ENCODE data around the gene STRADA.

Gene STRADA

DNA sequence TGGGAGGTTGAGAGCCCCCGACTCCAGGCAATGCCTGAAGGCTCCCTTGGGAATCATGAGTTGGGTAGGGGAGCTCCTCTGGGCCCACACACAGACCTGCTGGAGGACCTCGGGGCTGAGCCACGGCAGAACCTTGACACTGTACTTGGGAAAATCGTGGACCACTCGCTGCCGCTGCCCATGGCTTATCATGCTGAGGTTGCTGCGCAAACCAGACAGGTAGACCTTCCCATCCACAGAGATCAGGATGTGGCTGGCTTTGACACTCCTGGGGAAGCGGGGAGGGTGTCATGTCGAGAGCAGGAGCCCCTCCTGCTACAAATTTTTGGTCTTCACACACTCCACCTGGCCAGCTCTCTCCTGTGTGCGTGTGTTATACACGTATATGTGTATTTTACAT, 34.4 kb downstream of the STRADA start:
- DNase-seq (ENCODE audit: low spot score), result no peak
- in situ Hi-C loops (cut with MboI; ENCODE audit: low pct_unique_long_range_greater_than_20kb, low sequenced_read_pairs, unreplicated experiment), result no loop called here
- TF ChIP-seq, protein P1, sequence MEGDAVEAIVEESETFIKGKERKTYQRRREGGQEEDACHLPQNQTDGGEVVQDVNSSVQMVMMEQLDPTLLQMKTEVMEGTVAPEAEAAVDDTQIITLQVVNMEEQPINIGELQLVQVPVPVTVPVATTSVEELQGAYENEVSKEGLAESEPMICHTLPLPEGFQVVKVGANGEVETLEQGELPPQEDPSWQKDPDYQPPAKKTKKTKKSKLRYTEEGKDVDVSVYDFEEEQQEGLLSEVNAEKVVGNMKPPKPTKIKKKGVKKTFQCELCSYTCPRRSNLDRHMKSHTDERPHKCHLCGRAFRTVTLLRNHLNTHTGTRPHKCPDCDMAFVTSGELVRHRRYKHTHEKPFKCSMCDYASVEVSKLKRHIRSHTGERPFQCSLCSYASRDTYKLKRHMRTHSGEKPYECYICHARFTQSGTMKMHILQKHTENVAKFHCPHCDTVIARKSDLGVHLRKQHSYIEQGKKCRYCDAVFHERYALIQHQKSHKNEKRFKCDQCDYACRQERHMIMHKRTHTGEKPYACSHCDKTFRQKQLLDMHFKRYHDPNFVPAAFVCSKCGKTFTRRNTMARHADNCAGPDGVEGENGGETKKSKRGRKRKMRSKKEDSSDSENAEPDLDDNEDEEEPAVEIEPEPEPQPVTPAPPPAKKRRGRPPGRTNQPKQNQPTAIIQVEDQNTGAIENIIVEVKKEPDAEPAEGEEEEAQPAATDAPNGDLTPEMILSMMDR (IDR thresholded peaks at IDR 0.05; ENCODE audit: extremely low read depth, insufficient read depth, missing control alignments), result no peak

DNA sequence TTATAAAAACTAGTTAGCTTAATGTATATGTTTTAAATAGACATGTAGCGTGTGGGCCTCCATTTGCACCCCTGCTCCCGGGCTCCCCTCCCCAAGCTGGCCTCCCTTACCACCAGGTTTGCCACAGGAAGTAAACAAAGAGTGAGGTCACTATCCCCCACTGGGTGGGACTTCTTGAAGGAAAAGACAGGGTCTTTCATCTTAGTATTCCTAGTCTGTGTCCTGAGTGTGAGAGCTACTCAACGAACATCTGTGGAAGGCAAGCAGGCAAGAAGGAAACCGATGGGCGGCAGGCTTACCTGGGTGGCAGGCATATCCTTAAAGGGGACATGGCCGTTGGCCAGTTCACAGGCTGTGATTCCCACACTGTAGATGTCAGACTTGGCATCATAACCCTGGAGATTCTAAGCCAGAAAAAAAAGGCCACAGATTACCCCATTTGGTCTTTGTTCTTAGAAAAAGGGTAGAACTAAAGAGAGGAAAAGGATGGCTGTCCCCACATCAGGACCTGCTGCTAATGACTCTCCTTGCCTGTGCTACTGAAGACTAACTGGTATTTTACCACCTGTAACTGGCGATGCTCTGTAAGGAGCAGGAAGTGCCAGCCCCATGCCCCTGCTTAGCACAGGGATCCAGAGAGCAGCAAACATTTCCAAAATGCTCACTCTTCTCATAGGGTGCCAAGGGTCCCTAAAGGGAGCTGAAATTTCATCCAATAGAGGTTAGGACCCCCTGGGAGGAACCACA, 35.1 kb downstream of the STRADA start:
- DNase-seq (ENCODE audit: low spot score), result no peak

DNA sequence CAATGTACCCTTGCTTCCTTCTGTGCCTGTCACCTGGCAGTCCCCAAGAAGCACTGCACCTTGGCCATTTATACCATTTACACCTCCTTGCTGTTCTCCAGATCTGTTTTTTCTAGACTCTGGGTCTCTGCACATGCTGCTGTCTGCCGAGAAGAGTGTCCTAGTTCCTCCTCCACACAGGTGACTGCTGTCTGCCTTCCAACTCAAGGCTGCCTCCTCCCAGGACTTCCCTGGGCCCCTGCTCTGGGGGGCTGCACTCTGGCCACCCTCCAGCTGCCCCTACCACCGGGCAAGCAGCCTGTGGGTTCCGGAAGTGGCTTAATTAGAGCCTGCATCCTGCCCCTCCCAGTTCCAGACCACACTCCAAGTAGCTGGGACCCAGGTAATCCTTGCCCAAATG, 35.9 kb downstream of the STRADA start:
- TF ChIP-seq, protein P1 (IDR thresholded peaks at IDR 0.05; ENCODE audit: extremely low read depth, insufficient read depth, missing control alignments), result no peak
- in situ Hi-C loops (cut with MboI; ENCODE audit: low pct_unique_long_range_greater_than_20kb, low sequenced_read_pairs, unreplicated experiment), result no loop called here
- DNase-seq (ENCODE audit: low spot score), result no peak

More for the DNA sequence above, 35.1 kb downstream of the STRADA start:
- in situ Hi-C loops (cut with MboI; ENCODE audit: low pct_unique_long_range_greater_than_20kb, low sequenced_read_pairs, unreplicated experiment), result no loop called here
- TF ChIP-seq, protein P1 (IDR thresholded peaks at IDR 0.05; ENCODE audit: extremely low read depth, insufficient read depth, missing control alignments), result no peak

DNA sequence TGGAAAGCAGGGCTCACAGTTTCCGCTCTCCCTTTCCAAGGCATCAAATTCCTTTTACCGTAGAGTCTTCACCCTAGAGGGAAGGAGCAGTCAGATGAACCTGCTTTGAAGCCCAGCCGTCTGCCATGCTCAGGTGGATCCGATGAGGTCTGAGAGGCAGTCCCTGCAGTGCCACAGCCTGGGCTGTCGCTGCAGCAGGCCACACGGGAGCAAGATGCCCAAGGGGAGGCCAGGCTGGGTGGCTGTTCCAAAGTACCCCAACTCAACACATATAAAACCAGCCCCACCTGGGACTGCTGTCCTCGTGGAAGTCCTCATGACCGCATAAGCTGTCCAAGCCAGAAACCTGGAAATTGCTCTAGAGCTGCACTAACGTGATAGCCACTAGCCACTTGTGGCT, 36.8 kb downstream of the STRADA start:
- TF ChIP-seq, protein P1 (IDR thresholded peaks at IDR 0.05; ENCODE audit: extremely low read depth, insufficient read depth, missing control alignments), result no peak
- in situ Hi-C loops (cut with MboI; ENCODE audit: low pct_unique_long_range_greater_than_20kb, low sequenced_read_pairs, unreplicated experiment), result no loop called here
- no peak for DNase-seq (ENCODE audit: low spot score)

DNA sequence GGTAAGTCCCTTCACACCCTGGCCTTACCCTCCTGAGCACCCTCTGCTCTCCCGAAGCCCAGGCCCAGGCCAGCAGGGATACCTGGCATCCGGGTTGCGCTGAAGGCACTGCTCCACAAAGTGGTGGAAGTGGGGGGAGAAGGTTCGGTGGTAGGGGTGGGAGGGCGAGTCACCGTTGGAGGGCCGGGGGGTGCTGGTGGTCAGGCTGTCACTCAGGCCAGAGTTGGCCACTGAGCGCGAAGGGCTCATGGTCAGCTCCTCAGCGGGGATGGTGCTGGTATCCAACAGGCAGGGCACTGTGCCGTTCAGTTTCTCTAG, 37.4 kb downstream of the STRADA start:
- DNase-seq (ENCODE audit: low spot score), result no peak
- TF ChIP-seq, protein P1 (IDR thresholded peaks at IDR 0.05; ENCODE audit: extremely low read depth, insufficient read depth, missing control alignments), result no peak
- in situ Hi-C loops (cut with MboI; ENCODE audit: low pct_unique_long_range_greater_than_20kb, low sequenced_read_pairs, unreplicated experiment), result no loop called here

DNA sequence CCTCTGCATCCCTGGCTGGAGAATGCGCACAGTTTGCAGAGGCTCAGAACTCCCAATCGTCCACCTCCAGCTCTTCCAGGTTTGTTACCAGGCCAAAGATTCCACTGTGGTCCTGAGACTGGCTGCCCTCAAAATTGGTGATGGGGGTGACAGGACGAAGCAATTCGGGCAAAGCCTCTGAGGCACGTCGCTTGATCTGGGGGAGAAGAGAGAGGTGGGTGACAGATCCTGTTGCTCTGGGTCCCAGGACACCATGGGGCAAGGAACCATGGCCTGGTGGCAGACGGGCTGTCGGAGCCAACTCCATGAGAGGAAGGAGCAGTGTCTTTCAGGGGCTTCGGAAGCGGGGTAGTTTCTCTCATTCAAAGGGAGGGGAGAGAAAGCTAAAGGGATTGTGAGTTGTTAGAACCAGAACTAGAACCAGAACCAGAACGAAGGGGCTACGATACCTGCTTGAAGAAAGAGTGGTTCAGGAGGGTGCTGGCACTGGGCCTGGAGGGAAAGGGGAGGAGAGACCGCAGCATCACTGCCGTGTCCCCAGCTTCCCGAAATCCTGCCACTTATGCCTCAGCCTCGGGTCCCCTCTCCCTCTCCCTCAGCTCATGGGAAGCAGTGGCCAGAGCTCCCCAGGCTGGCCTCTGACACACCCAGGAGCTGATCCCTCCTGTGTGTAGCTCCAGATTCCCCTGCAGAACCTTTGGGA, 37.9 kb downstream of the STRADA start:
- in situ Hi-C loops (cut with MboI; ENCODE audit: low pct_unique_long_range_greater_than_20kb, low sequenced_read_pairs, unreplicated experiment), result no loop called here
- TF ChIP-seq, protein P1 (IDR thresholded peaks at IDR 0.05; ENCODE audit: extremely low read depth, insufficient read depth, missing control alignments), result no peak
- DNase-seq (ENCODE audit: low spot score), result no peak
